Liver (tissue), 9 donors: Measurements from ENCODE around the gene ASB11. TPM values are rescaled to one million over a fixed set of nuclear protein-coding genes. Genes with fewer than 3 reads are reported as not detected.

Experiments
- DNase-seq: peaks from one replicate; pipeline ENCODE4 v3.0.0-alpha.2; 2017; ENCODE audit warnings: low spot score
- H3K27ac ChIP-seq, 2 donors: one replicate each; pipeline ENCODE4 v1.7.0; 2013; ENCODE audit warnings: inconsistent platforms in 2 of 2, low read length in 2 of 2, control low read depth in 1 of 2, low read depth in 1 of 2, mild to moderate bottlenecking in 1 of 2
- H3K27me3 ChIP-seq, 4 donors: one replicate each; pipeline versions ENCODE4 v1.6.1 to v1.7.0; 2013; ENCODE audit warnings: low read length in 3 of 4, inconsistent platforms in 1 of 4, mild to moderate bottlenecking in 1 of 4, moderate library complexity in 1 of 4; ENCODE audit not compliant: control insufficient read depth in 4 of 4, insufficient read depth in 4 of 4
- H3K36me3 ChIP-seq, 4 donors: one replicate each; pipeline versions ENCODE4 v1.6.1 to v1.7.0; 2013; ENCODE audit warnings: low read length in 3 of 4, mild to moderate bottlenecking in 3 of 4, low read depth in 1 of 4, moderate library complexity in 1 of 4; ENCODE audit not compliant: control insufficient read depth in 4 of 4, insufficient read depth in 3 of 4
- H3K4me1 ChIP-seq, 4 donors: one replicate each; pipeline versions ENCODE4 v1.6.1 to v1.7.0; 2013; ENCODE audit warnings: low read length in 3 of 4, mild to moderate bottlenecking in 3 of 4, moderate library complexity in 1 of 4; ENCODE audit not compliant: control insufficient read depth in 4 of 4, insufficient read depth in 4 of 4
- H3K4me3 ChIP-seq, 3 donors: one replicate each; pipeline versions ENCODE4 v1.6.1 to v1.7.0; 2013; ENCODE audit warnings: low read length in 3 of 3, control low read depth in 1 of 3, low read depth in 1 of 3, mild to moderate bottlenecking in 1 of 3
- H3K9ac ChIP-seq, 2 donors: one replicate each; pipeline ENCODE4 v1.7.0; 2013; ENCODE audit warnings: low read length in 2 of 2, mild to moderate bottlenecking in 2 of 2, moderate library complexity in 2 of 2, control low read depth in 1 of 2, low read depth in 1 of 2
- H3K9me3 ChIP-seq, 4 donors: one replicate each; pipeline versions ENCODE4 v1.6.1 to v1.7.0; 2013; ENCODE audit warnings: low read length in 3 of 4; ENCODE audit not compliant: control insufficient read depth in 4 of 4
- EGR1 ChIP-seq, 2 donors: IDR thresholded peaks; 2 replicates each; pipeline ENCODE4 v1.6.1; 2016 to 2018; ENCODE audit warnings: antibody characterized with exemption in 2 of 2, low read depth in 2 of 2
- FOXA1 ChIP-seq: IDR thresholded peaks from 2 replicates; pipeline ENCODE4 v1.6.1; 2016; ENCODE audit warnings: antibody characterized with exemption
- FOXA2 ChIP-seq: IDR thresholded peaks from 2 replicates; pipeline ENCODE4 v1.6.1; 2016; ENCODE audit warnings: antibody characterized with exemption
- GABPA ChIP-seq, 2 donors: IDR thresholded peaks in 1 of 2; conservative IDR thresholded peaks in 1 of 2; 2 replicates each; pipeline ENCODE4 v1.6.1; 2016; ENCODE audit warnings: antibody characterized with exemption in 2 of 2, mild to moderate bottlenecking in 1 of 2, moderate library complexity in 1 of 2
- HNF4A ChIP-seq, 2 donors: conservative IDR thresholded peaks; 2 replicates each; pipeline ENCODE4 v1.6.1; 2016; ENCODE audit warnings: antibody characterized with exemption in 2 of 2, mild to moderate bottlenecking in 2 of 2
- HNF4G ChIP-seq: IDR thresholded peaks from 2 replicates; pipeline ENCODE4 v1.6.1; 2016; ENCODE audit warnings: antibody characterized with exemption
- JUND ChIP-seq, 2 donors: IDR thresholded peaks; 2 replicates each; pipeline ENCODE4 v1.6.1; 2016; ENCODE audit warnings: antibody characterized with exemption in 2 of 2
- NR2F2 ChIP-seq: IDR thresholded peaks from 2 replicates; pipeline ENCODE4 v1.6.1; 2016; ENCODE audit warnings: antibody characterized with exemption
- RAD21 ChIP-seq, 2 donors: IDR thresholded peaks; 2 replicates each; pipeline ENCODE4 v1.6.1; 2016; ENCODE audit warnings: antibody characterized with exemption in 2 of 2, mild to moderate bottlenecking in 2 of 2
- RXRA ChIP-seq, 2 donors: IDR thresholded peaks; 2 replicates each; pipeline ENCODE4 v1.6.1; 2017 to 2018; ENCODE audit warnings: antibody characterized with exemption in 2 of 2, mild to moderate bottlenecking in 1 of 2
- SP1 ChIP-seq: IDR thresholded peaks from 2 replicates; pipeline ENCODE4 v1.6.1; 2018; ENCODE audit warnings: antibody characterized with exemption, mild to moderate bottlenecking
- TAF1 ChIP-seq: conservative IDR thresholded peaks from 2 replicates; pipeline ENCODE4 v1.6.1; 2016; ENCODE audit warnings: antibody characterized with exemption, mild to moderate bottlenecking
- YY1 ChIP-seq: IDR thresholded peaks from 2 replicates; pipeline ENCODE4 v1.6.1; 2016; ENCODE audit warnings: antibody characterized with exemption, mild to moderate bottlenecking
- WGBS: extraction: QIAGEN DNeasy Blood & Tissue Kit; methylation state at CpG from one replicate; pipeline ENCODE4 v1.1.7; 2013; 5-methylcytosine and 5-hydroxymethylcytosine counted together
- polyA plus RNA-seq, 2 donors: library from polyadenylated mRNA; stranded (reverse) in 1 of 2; unstranded in 1 of 2; fragments of 200-250 nt in 1 of 2; fragments of >200 nt in 1 of 2; fragmentation: Nextera tagmentation in 1 of 2; extraction: Ambion mirVana in 1 of 2; gene quantifications; one replicate each; pipeline versions ENCODE4 v1.2.1 to v1.2.3, GENCODE V29; 2013 to 2015
- total RNA-seq, 2 donors: library from RNA; depleted of rRNA; stranded (reverse); fragments of >200 nt; gene quantifications; one replicate each; pipeline ENCODE4 v1.2.3, GENCODE V29; 2014
- TF ChIP-seq, protein P1 (sequence below): IDR thresholded peaks from 2 replicates; pipeline ENCODE4 v1.6.1; 2016; ENCODE audit warnings: antibody characterized with exemption
- TF ChIP-seq, protein P2 (sequence below): IDR thresholded peaks from 2 replicates; pipeline ENCODE4 v1.6.1; 2016; ENCODE audit warnings: antibody characterized with exemption, mild to moderate bottlenecking
- TF ChIP-seq, protein P3 (sequence below): IDR thresholded peaks from 2 replicates; pipeline ENCODE4 v1.6.1; 2016; ENCODE audit warnings: antibody characterized with exemption
- TF ChIP-seq, protein P4 (sequence below): IDR thresholded peaks from 2 replicates; pipeline ENCODE4 v1.6.1; 2016; ENCODE audit warnings: antibody characterized with exemption
- TF ChIP-seq, protein P5 (sequence below): fragments of 150-350 bp; IDR thresholded peaks from 2 replicates; pipeline ENCODE4 v1.5.1; 2017; ENCODE audit warnings: improper control_type of control experiment, low read depth, low read length; ENCODE audit not compliant: missing input control
- donor health status: healthy.
- donor health status: healthy.
- donor health status: healthy.
- donor health status: healthy.
- donor health status: healthy.

Gene ASB11
- total and polyA plus RNA-seq, 4 donors = 0.03 TPM; not detected in 3

DNA sequence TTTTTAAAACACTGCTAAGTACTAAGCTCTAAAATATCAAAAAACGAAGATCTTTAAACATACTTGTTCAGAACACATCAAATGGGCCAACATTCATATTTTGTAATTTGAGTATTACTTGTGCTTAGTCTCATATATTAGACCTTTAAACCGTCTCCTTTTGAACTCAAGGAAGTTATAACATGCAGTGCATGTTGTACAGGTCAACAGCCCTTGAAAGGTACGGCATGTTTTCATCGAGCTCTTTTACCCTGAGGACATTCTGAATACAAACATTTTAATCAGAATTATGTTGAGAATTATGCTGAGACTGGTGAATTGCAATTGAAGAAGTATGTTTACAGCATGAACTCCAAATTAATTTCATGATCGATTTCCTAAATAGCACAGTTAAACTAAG lies 7.0 kb upstream of the ASB11 start:
- H3K4me1 ChIP-seq = no peaks in the 10 kb centered on the region
- no peak for DNase-seq
- H3K9me3 ChIP-seq = no peaks in the 10 kb centered on the region
- 79% methylated on average over 5 of the region's 5 CpGs for WGBS
- H3K27me3 ChIP-seq = peaks cover 0 to 3% (median 0%) of the 10 kb centered on the region in 4 donors
- peaks cover 2 to 7% (median 4%) of the 10 kb centered on the region in 4 donors for H3K36me3 ChIP-seq
- TF ChIP-seq, protein P1, sequence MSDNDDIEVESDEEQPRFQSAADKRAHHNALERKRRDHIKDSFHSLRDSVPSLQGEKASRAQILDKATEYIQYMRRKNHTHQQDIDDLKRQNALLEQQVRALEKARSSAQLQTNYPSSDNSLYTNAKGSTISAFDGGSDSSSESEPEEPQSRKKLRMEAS = no peak
- TF ChIP-seq FOXA1 (no peak), SP1 (no peak), FOXA2 (no peak), GABPA (IDR thresholded peaks at IDR 0.05 in 1 of 2, conservative IDR thresholded peaks at IDR 0.05 in 1 of 2) (no peak), RAD21 (IDR thresholded peaks at IDR 0.05) (no peak), JUND (IDR thresholded peaks at IDR 0.05) (no peak), EGR1 (IDR thresholded peaks at IDR 0.05; ENCODE audit: low read depth in 2 of 2) (no peak), YY1 (no peak), NR2F2 (no peak)
- TF ChIP-seq, protein P2, sequence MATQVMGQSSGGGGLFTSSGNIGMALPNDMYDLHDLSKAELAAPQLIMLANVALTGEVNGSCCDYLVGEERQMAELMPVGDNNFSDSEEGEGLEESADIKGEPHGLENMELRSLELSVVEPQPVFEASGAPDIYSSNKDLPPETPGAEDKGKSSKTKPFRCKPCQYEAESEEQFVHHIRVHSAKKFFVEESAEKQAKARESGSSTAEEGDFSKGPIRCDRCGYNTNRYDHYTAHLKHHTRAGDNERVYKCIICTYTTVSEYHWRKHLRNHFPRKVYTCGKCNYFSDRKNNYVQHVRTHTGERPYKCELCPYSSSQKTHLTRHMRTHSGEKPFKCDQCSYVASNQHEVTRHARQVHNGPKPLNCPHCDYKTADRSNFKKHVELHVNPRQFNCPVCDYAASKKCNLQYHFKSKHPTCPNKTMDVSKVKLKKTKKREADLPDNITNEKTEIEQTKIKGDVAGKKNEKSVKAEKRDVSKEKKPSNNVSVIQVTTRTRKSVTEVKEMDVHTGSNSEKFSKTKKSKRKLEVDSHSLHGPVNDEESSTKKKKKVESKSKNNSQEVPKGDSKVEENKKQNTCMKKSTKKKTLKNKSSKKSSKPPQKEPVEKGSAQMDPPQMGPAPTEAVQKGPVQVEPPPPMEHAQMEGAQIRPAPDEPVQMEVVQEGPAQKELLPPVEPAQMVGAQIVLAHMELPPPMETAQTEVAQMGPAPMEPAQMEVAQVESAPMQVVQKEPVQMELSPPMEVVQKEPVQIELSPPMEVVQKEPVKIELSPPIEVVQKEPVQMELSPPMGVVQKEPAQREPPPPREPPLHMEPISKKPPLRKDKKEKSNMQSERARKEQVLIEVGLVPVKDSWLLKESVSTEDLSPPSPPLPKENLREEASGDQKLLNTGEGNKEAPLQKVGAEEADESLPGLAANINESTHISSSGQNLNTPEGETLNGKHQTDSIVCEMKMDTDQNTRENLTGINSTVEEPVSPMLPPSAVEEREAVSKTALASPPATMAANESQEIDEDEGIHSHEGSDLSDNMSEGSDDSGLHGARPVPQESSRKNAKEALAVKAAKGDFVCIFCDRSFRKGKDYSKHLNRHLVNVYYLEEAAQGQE = no peak
- H3K27ac ChIP-seq = no peak overlapping the region
- H3K9ac ChIP-seq = no peak overlapping the region
- no peak overlapping the region for H3K4me3 ChIP-seq

DNA sequence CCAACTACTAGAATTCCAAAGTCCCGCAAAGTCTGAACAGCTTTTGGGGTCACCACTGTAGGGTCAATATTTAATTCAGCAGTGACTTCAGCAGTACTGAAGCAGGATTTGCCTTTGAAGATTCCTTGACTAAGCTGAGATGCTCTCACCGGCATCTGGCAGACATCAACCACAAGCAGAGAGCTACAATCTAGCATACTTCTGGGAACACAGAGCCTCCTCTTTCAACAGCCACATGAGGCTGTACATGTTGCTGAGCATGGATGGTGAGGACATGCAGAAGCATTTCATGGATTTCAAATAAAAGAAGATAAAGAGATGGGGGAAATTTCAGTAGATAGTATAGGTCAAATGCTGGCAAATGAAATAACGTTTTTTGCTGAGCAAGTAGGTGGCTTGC lies 6.6 kb upstream of the ASB11 start:
- Histone ChIP-seq H3K9ac (no peak overlapping the region), H3K36me3 (peaks cover 2 to 7% (median 4%) of the 10 kb centered on the region in 4 donors), H3K4me3 (no peak overlapping the region), H3K27me3 (peaks cover 0 to 3% (median 0%) of the 10 kb centered on the region in 4 donors), H3K27ac (no peak overlapping the region), H3K9me3 (no peaks in the 10 kb centered on the region), H3K4me1 (no peaks in the 10 kb centered on the region)
- no peak for TF ChIP-seq NR2F2
- TF ChIP-seq FOXA2 = no peak
- TF ChIP-seq GABPA (IDR thresholded peaks at IDR 0.05 in 1 of 2, conservative IDR thresholded peaks at IDR 0.05 in 1 of 2) = no peak
- TF ChIP-seq HNF4G = no peak
- no peak for TF ChIP-seq SP1
- TF ChIP-seq, protein P3, sequence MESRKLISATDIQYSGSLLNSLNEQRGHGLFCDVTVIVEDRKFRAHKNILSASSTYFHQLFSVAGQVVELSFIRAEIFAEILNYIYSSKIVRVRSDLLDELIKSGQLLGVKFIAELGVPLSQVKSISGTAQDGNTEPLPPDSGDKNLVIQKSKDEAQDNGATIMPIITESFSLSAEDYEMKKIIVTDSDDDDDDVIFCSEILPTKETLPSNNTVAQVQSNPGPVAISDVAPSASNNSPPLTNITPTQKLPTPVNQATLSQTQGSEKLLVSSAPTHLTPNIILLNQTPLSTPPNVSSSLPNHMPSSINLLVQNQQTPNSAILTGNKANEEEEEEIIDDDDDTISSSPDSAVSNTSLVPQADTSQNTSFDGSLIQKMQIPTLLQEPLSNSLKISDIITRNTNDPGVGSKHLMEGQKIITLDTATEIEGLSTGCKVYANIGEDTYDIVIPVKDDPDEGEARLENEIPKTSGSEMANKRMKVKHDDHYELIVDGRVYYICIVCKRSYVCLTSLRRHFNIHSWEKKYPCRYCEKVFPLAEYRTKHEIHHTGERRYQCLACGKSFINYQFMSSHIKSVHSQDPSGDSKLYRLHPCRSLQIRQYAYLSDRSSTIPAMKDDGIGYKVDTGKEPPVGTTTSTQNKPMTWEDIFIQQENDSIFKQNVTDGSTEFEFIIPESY = no peak
- TF ChIP-seq, protein P2 = no peak
- TF ChIP-seq HNF4A (conservative IDR thresholded peaks at IDR 0.05) = no peak
- TF ChIP-seq JUND (IDR thresholded peaks at IDR 0.05) = no peak
- no peak for TF ChIP-seq RXRA (IDR thresholded peaks at IDR 0.05)
- TF ChIP-seq, protein P4, sequence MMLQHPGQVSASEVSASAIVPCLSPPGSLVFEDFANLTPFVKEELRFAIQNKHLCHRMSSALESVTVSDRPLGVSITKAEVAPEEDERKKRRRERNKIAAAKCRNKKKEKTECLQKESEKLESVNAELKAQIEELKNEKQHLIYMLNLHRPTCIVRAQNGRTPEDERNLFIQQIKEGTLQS = no peak
- TF ChIP-seq, protein P1 = no peak
- no peak for TF ChIP-seq TAF1
- TF ChIP-seq, protein P5, sequence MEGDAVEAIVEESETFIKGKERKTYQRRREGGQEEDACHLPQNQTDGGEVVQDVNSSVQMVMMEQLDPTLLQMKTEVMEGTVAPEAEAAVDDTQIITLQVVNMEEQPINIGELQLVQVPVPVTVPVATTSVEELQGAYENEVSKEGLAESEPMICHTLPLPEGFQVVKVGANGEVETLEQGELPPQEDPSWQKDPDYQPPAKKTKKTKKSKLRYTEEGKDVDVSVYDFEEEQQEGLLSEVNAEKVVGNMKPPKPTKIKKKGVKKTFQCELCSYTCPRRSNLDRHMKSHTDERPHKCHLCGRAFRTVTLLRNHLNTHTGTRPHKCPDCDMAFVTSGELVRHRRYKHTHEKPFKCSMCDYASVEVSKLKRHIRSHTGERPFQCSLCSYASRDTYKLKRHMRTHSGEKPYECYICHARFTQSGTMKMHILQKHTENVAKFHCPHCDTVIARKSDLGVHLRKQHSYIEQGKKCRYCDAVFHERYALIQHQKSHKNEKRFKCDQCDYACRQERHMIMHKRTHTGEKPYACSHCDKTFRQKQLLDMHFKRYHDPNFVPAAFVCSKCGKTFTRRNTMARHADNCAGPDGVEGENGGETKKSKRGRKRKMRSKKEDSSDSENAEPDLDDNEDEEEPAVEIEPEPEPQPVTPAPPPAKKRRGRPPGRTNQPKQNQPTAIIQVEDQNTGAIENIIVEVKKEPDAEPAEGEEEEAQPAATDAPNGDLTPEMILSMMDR = no peak
- TF ChIP-seq RAD21 (IDR thresholded peaks at IDR 0.05) = no peak
- no peak for TF ChIP-seq YY1
- no peak for TF ChIP-seq FOXA1
- no peak for TF ChIP-seq EGR1 (IDR thresholded peaks at IDR 0.05; ENCODE audit: low read depth in 2 of 2)
- WGBS = 93% methylated on average over 3 of the region's 3 CpGs
- DNase-seq = no peak
